ENCODE measurements around the gene YWHAH.

DNA sequence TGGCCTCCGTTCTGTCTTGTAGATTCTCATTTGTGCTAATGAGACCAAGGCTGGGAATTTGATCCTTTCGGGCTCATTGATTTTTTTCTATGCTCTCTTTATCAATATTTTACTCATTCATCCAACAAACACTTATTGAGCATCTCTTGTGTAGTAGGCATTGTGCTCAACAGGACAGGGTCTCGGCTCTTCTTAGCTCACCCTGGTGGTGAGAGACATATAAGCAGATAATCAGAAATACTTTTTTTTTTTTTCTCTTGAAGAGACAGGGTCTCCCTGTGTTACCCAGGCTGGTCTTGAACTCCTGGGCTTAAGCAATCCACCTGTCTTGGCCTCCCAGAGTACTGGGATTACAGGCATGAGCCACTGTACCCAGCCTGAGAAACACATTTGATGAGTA, 50.7 kb downstream of the YWHAH start:
- no peak for TF ChIP-seq SP7 (tag by site-specific recombination; IDR thresholded peaks at IDR 0.05)
- no peak for TF ChIP-seq ZNF2 (tag by site-specific recombination; IDR thresholded peaks at IDR 0.05)
- TF ChIP-seq REST (tag by site-specific recombination; IDR thresholded peaks at IDR 0.05): no peak
- no peak for TF ChIP-seq BCL11B (tag by site-specific recombination; IDR thresholded peaks at IDR 0.05; ENCODE audit: low read depth)
- no peak for TF ChIP-seq CTCF (tag by site-specific recombination; IDR thresholded peaks at IDR 0.05)
- no peak for TF ChIP-seq BCL11A (tag by site-specific recombination; IDR thresholded peaks at IDR 0.05; ENCODE audit: low read depth)
- no peak for TF ChIP-seq ZNF521 (tag by site-specific recombination; IDR thresholded peaks at IDR 0.05)
- no peak for TF ChIP-seq ZBTB17 (tag by site-specific recombination; IDR thresholded peaks at IDR 0.05)
- no peak for TF ChIP-seq ZNF501 (tag by site-specific recombination; IDR thresholded peaks at IDR 0.05)
- TF ChIP-seq HOXC10 (CRISPR knock-in tag; IDR thresholded peaks at IDR 0.05): no peak
- no peak for TF ChIP-seq GLI2 (tag by site-specific recombination; IDR thresholded peaks at IDR 0.05; ENCODE audit: borderline replicate concordance, low read depth)
- no peak for TF ChIP-seq PRDM1 (tag by site-specific recombination; IDR thresholded peaks at IDR 0.05)
- TF ChIP-seq, protein P1, sequence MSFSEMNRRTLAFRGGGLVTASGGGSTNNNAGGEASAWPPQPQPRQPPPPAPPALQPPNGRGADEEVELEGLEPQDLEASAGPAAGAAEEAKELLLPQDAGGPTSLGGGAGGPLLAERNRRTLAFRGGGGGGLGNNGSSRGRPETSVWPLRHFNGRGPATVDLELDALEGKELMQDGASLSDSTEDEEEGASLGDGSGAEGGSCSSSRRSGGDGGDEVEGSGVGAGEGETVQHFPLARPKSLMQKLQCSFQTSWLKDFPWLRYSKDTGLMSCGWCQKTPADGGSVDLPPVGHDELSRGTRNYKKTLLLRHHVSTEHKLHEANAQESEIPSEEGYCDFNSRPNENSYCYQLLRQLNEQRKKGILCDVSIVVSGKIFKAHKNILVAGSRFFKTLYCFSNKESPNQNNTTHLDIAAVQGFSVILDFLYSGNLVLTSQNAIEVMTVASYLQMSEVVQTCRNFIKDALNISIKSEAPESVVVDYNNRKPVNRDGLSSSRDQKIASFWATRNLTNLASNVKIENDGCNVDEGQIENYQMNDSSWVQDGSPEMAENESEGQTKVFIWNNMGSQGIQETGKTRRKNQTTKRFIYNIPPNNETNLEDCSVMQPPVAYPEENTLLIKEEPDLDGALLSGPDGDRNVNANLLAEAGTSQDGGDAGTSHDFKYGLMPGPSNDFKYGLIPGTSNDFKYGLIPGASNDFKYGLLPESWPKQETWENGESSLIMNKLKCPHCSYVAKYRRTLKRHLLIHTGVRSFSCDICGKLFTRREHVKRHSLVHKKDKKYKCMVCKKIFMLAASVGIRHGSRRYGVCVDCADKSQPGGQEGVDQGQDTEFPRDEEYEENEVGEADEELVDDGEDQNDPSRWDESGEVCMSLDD (tag by site-specific recombination; IDR thresholded peaks at IDR 0.05): no peak

Data from HEK293 (cell line).